HuH-7 (cell line): ENCODE data around the gene PLVAP.

Source experiments
- DNase-seq: peaks from one replicate; pipeline ENCODE4 v3.0.0; 2011; ENCODE audit warnings: low spot score

Gene PLVAP

GRCh38 chr19:17321655-17322489 lies 55.3 kb downstream of the PLVAP start:
- no peak for DNase-seq

- no peak for DNase-seq
Observed at GRCh38 chr19:17320435-17320834, 56.7 kb downstream of the PLVAP start.

- no peak for DNase-seq
Observed at GRCh38 chr19:17319473-17320238, 57.5 kb downstream of the PLVAP start.

GRCh38 chr19:17318966-17319365 lies 58.2 kb downstream of the PLVAP start:
- DNase-seq = no peak

- no peak for DNase-seq
Observed at GRCh38 chr19:17314007-17314593, 63.0 kb downstream of the PLVAP start.

GRCh38 chr19:17312189-17313113 lies 64.7 kb downstream of the PLVAP start:
- DNase-seq = no peak

- no peak for DNase-seq
Observed at GRCh38 chr19:17311455-17312188, 65.5 kb downstream of the PLVAP start.

- DNase-seq = no peak
Observed at GRCh38 chr19:17309965-17310461, 67.1 kb downstream of the PLVAP start.

- peak; percentile 98 for DNase-seq
Observed at GRCh38 chr19:17309198-17309964, 67.8 kb downstream of the PLVAP start, which contains the start of gene DDA1. TSS of gene DDA1 (plus strand) at chr19:17309563. CDS start at chr19:17309655, 92 bp downstream.

GRCh38 chr19:17307876-17308377 lies 69.2 kb downstream of the PLVAP start:
- no peak for DNase-seq

GRCh38 chr19:17306285-17306714 lies 70.8 kb downstream of the PLVAP start:
- DNase-seq = no peak

- peak; percentile 85 for DNase-seq
Observed at GRCh38 chr19:17305517-17306284, 71.4 kb downstream of the PLVAP start, which contains the start of gene MRPL34. TSS of gene MRPL34 (plus strand) at chr19:17305872. CDS start at chr19:17305893, 21 bp downstream.

- DNase-seq = no peak
Observed at GRCh38 chr19:17305216-17305516, 72.0 kb downstream of the PLVAP start.

- no peak for DNase-seq
Observed at GRCh38 chr19:17304386-17305215, 72.5 kb downstream of the PLVAP start.

GRCh38 chr19:17303940-17304267 lies 73.2 kb downstream of the PLVAP start:
- no peak for DNase-seq

- peak; percentile 97 for DNase-seq
Observed at GRCh38 chr19:17303167-17303939, 73.8 kb downstream of the PLVAP start, which contains the start of gene ABHD8. TSS of gene ABHD8 (minus strand) at chr19:17303425. CDS start at chr19:17301616, 1,809 bp downstream.
